ENCODE results near the gene OR2V1. TPM values are rescaled to one million over a fixed set of nuclear protein-coding genes. Genes with fewer than 3 reads are reported as not detected.

The OR2V1 gene
- total and polyA plus RNA-seq, 2 experiments from 2014 or later: not detected

GRCh38 chr5:181086884-181087205 lies 44.1 kb downstream of the OR2V1 start:
- Histone ChIP-seq H3K27me3 (ENCODE audit: insufficient read depth) (peaks cover 32% of the 10 kb centered on the region), H3K27ac (ENCODE audit: low read depth) (no peak overlapping the region), H3F3A (replicated peaks; ENCODE audit: low read depth) (0 out of 2 replicates have a peak, but pooled peaks cover 4% of the 10 kb centered on the region), H3K36me3 (ENCODE audit: insufficient read depth) (no peaks in the 10 kb centered on the region), H3K4me2 (no peak overlapping the region), H3K4me3 (no peak overlapping the region), H2AFZ (no peak overlapping the region), H3K79me2 (replicated peaks; ENCODE audit: insufficient read depth) (no peaks in the 10 kb centered on the region), H4K20me1 (replicated peaks; ENCODE audit: insufficient read depth) (no peaks in the 10 kb centered on the region; the same call in 1 of the 2 replicates), H3K9me2 (ENCODE audit: insufficient read depth) (no peaks in the 10 kb centered on the region), H3K4me1 (ENCODE audit: insufficient read depth) (peaks cover 13% of the 10 kb centered on the region; the same call in 1 of the 2 replicates)
- H3K27me3 Mint-ChIP-seq (ENCODE audit: insufficient read depth, low read depth, poor library complexity): peaks cover 16% of the 10 kb centered on the region
- TF ChIP-seq STAT1 (IDR thresholded peaks at IDR 0.05; ENCODE audit: unreplicated experiment) (no peak), EZH2phosphoT487 (IDR thresholded peaks at IDR 0.05; ENCODE audit: unreplicated experiment) (no peak), JUNB (IDR thresholded peaks at IDR 0.05; ENCODE audit: unreplicated experiment) (no peak), NANOG (IDR thresholded peaks at IDR 0.05; ENCODE audit: borderline replicate concordance) (no peak), CREB1 (CRISPR knock-in tag; IDR thresholded peaks at IDR 0.05; ENCODE audit: low read depth) (no peak), ZNF331 (CRISPR knock-in tag; IDR thresholded peaks at IDR 0.05; ENCODE audit: low read depth) (no peak), EZH2 (IDR thresholded peaks at IDR 0.05; ENCODE audit: low read depth, unreplicated experiment) (no peak), POLR2AphosphoS5 (IDR thresholded peaks at IDR 0.05; ENCODE audit: low read depth) (no peak), ZNF462 (CRISPR knock-in tag; IDR thresholded peaks at IDR 0.05) (no peak), CTCF (conservative IDR thresholded peaks at IDR 0.05; ENCODE audit: low read depth in 2 of 2) (no peak), ZNF114 (CRISPR knock-in tag; IDR thresholded peaks at IDR 0.05) (no peak)
- TF ChIP-seq, protein P1, sequence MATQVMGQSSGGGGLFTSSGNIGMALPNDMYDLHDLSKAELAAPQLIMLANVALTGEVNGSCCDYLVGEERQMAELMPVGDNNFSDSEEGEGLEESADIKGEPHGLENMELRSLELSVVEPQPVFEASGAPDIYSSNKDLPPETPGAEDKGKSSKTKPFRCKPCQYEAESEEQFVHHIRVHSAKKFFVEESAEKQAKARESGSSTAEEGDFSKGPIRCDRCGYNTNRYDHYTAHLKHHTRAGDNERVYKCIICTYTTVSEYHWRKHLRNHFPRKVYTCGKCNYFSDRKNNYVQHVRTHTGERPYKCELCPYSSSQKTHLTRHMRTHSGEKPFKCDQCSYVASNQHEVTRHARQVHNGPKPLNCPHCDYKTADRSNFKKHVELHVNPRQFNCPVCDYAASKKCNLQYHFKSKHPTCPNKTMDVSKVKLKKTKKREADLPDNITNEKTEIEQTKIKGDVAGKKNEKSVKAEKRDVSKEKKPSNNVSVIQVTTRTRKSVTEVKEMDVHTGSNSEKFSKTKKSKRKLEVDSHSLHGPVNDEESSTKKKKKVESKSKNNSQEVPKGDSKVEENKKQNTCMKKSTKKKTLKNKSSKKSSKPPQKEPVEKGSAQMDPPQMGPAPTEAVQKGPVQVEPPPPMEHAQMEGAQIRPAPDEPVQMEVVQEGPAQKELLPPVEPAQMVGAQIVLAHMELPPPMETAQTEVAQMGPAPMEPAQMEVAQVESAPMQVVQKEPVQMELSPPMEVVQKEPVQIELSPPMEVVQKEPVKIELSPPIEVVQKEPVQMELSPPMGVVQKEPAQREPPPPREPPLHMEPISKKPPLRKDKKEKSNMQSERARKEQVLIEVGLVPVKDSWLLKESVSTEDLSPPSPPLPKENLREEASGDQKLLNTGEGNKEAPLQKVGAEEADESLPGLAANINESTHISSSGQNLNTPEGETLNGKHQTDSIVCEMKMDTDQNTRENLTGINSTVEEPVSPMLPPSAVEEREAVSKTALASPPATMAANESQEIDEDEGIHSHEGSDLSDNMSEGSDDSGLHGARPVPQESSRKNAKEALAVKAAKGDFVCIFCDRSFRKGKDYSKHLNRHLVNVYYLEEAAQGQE (IDR thresholded peaks at IDR 0.05; ENCODE audit: unreplicated experiment): no peak
- TF ChIP-seq, protein P2, sequence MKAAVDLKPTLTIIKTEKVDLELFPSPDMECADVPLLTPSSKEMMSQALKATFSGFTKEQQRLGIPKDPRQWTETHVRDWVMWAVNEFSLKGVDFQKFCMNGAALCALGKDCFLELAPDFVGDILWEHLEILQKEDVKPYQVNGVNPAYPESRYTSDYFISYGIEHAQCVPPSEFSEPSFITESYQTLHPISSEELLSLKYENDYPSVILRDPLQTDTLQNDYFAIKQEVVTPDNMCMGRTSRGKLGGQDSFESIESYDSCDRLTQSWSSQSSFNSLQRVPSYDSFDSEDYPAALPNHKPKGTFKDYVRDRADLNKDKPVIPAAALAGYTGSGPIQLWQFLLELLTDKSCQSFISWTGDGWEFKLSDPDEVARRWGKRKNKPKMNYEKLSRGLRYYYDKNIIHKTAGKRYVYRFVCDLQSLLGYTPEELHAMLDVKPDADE (IDR thresholded peaks at IDR 0.05): no peak
- ATAC-seq (no peak), DNase-seq (ENCODE audit: low spot score) (no peak)
- H3K9me3 Mint-ChIP-seq: no peaks in the 10 kb centered on the region; the same call in 2 of the 3 replicates
- no peaks in the 10 kb centered on the region for H3K36me3 Mint-ChIP-seq (ENCODE audit: low read depth)
- H3K27ac Mint-ChIP-seq: no peak overlapping the region
- H3K4me1 Mint-ChIP-seq: peaks cover 17% of the 10 kb centered on the region
- no peak overlapping the region for H3K4me3 Mint-ChIP-seq
